Adrenal gland (tissue), 12 donors: ENCODE measurements around the gene BAG1. TPM values are rescaled to one million over a fixed set of nuclear protein-coding genes. Genes with fewer than 3 reads are reported as not detected.

ENCODE experiments used
- DNase-seq, 7 donors: peaks; one replicate each; pipeline ENCODE4 v3.0.0-alpha.2; 2019 to 2020
- H3K27ac ChIP-seq, 5 donors: fragments of 200-600 bp; sonication (generic) in 4 of 5; 1 replicate in 3 of 5; 2 replicates in 2 of 5; pipeline versions ENCODE4 v1.5.1 to v1.8.0; 2016 to 2020; ENCODE audit warnings: mild to moderate bottlenecking in 1 of 5
- H3K27me3 ChIP-seq: fragments of 200-600 bp; 2 replicates; pipeline ENCODE4 v1.8.0; 2021
- H3K36me3 ChIP-seq, 2 donors: fragments of 200-600 bp; replicated peaks in 1 of 2; 1 replicate in 1 of 2; 2 replicates in 1 of 2; pipeline versions ENCODE4 v1.5.1 to v1.8.0; 2018 to 2022
- H3K4me1 ChIP-seq, 2 donors: fragments of 200-600 bp; replicated peaks in 1 of 2; 1 replicate in 1 of 2; 2 replicates in 1 of 2; pipeline versions ENCODE4 v1.5.1 to v1.8.0; 2018 to 2021
- H3K4me3 ChIP-seq, 4 donors: fragments of 200-600 bp; sonication (generic) in 3 of 4; one replicate each; pipeline ENCODE4 v1.5.1; 2016 to 2018
- H3K9me3 ChIP-seq, 3 donors: fragments of 200-600 bp; sonication (generic) in 1 of 3; replicated peaks in 1 of 3; 1 replicate in 2 of 3; 2 replicates in 1 of 3; pipeline versions ENCODE4 v1.5.1 to v1.8.0; 2016 to 2021
- CTCF ChIP-seq, 6 experiments: fragments of 450-650 bp in 4 of 6; fragments of 200-600 bp in 2 of 6; sonication (generic) in 1 of 6; IDR thresholded peaks; 1 replicate in 5 of 6; 2 replicates in 1 of 6; pipeline versions ENCODE4 v1.5.1 to v1.8.0; 2016 to 2021; ENCODE audit warnings: antibody characterized with exemption in 6 of 6, mild to moderate bottlenecking in 2 of 6, moderate library complexity in 1 of 6
- POLR2A ChIP-seq, 2 donors: fragments of 450-650 bp; IDR thresholded peaks; one replicate each; pipeline ENCODE4 v1.6.1; 2017; ENCODE audit warnings: antibody characterized with exemption in 2 of 2, mild to moderate bottlenecking in 2 of 2, moderate library complexity in 1 of 2
- WGBS, 4 donors: extraction: QIAGEN DNeasy Blood & Tissue Kit in 2 of 4; methylation state at CpG; one replicate each; pipeline versions ENCODE4 v1.1.5 to v1.1.7; 2013 to 2017; 5-methylcytosine and 5-hydroxymethylcytosine counted together
- intact Hi-C, 2 donors: fragments of 100-400 bp; cut with DNase I; formaldehyde crosslinking; loops; one replicate each; pipeline versions ENCODE4 v1.14.1 to v1.15.0; 2022 to 2023
- polyA plus RNA-seq, 3 donors: library from polyadenylated mRNA; stranded (reverse); fragments of 200-250 nt in 2 of 3; fragments of 350-450 nt in 1 of 3; fragmentation: Illumina TruSeq in 1 of 3; extraction: RNeasy Lipid Tissue Mini Kit (QIAGEN cat#74804) in 1 of 3; gene quantifications; one replicate each; pipeline ENCODE4 v1.2.3, GENCODE V29; 2013 to 2014
- total RNA-seq, 9 donors: library from RNA; depleted of rRNA in 4 of 9; stranded (reverse); fragments of >200 nt in 4 of 9; fragments of 120-200 nt in 1 of 9; fragmentation: NEBNext Ultra II Directional in 1 of 9; extraction: Animal tissue kit (Norgen Biotek cat#: 25700) in 1 of 9; gene quantifications; one replicate each; pipeline versions ENCODE4 v1.1.0 to v1.2.4, GENCODE V29; 2013 to 2023
- donor health status: healthy with polysubstance abuse.
- donor health status: Bipolar disorder and iron deficiency.
- donor health status: DM: yes; HTN: yes; CAD: no.
- donor health status: DM: no; HTN: no; CAD: no.
- donor health status: DM: no; HTN: no; CAD: no.
- donor health status: DM: yes; HTN: yes; CAD: no.

Gene BAG1
- total and polyA plus RNA-seq, 12 donors, result 46.9 to 141 (median 68.8) TPM

GRCh38 chr9:33293782-33294181 lies 29.3 kb upstream of the BAG1 start:
- no peak for DNase-seq
- peaks cover 13 to 57% of the 10 kb centered on the region in 2 donors for H3K4me1 ChIP-seq
- intact Hi-C loops, result loop anchor here in 1 of 2 donors (10.0 kb wide), 1 partner anchor 59 kb away; no protein-coding TSS in a partner anchor
- H3K27me3 ChIP-seq, result no peaks in the 10 kb centered on the region
- H3K4me3 ChIP-seq, result no peak overlapping the region
- WGBS, 4 donors, result 93 to 98% (median 96%) methylated on average over 2 of the region's 2 CpGs
- no peak for TF ChIP-seq CTCF (IDR thresholded peaks at IDR 0.05)
- no peak for TF ChIP-seq POLR2A (IDR thresholded peaks at IDR 0.05)
- H3K27ac ChIP-seq, result no peak overlapping the region
- H3K9me3 ChIP-seq, result no peaks in the 10 kb centered on the region
- H3K36me3 ChIP-seq, result peaks cover 0 to 39% of the 10 kb centered on the region in 2 donors

- intact Hi-C loops, result loop anchor here in 1 of 2 donors (10.0 kb wide), 1 partner anchor 57 kb away; no protein-coding TSS in a partner anchor
- H3K36me3 ChIP-seq, result peaks cover 0 to 28% of the 10 kb centered on the region in 2 donors
- no peak for DNase-seq
- WGBS, 4 donors, result 89 to 91% (median 90%) methylated on average over 5 of the region's 5 CpGs
- peak overlapping the region in 1 of 4 donors; percentile 66 for H3K4me3 ChIP-seq
- no peaks in the 10 kb centered on the region for H3K27me3 ChIP-seq
- no peak for TF ChIP-seq CTCF (IDR thresholded peaks at IDR 0.05)
- no peak for TF ChIP-seq POLR2A (IDR thresholded peaks at IDR 0.05)
- H3K9me3 ChIP-seq, result no peaks in the 10 kb centered on the region
- peaks cover 13 to 42% of the 10 kb centered on the region in 2 donors for H3K4me1 ChIP-seq
- peak overlapping the region in 3 of 5 donors; percentile 97 to 100 (median 99) for H3K27ac ChIP-seq
These were observed 27.4 kb upstream of the BAG1 start for GRCh38 chr9:33291901-33292300.

GRCh38 chr9:33291031-33291397 lies 26.5 kb upstream of the BAG1 start:
- H3K4me1 ChIP-seq, result peaks cover 13 to 37% of the 10 kb centered on the region in 2 donors
- peak overlapping the region in 4 of 5 donors; percentile 97 to 100 (median 100) for H3K27ac ChIP-seq
- intact Hi-C loops, result loop anchor here in 1 of 2 donors (10.0 kb wide), 1 partner anchor 56 kb away; no protein-coding TSS in a partner anchor
- TF ChIP-seq CTCF (IDR thresholded peaks at IDR 0.05), result no peak
- TF ChIP-seq POLR2A (IDR thresholded peaks at IDR 0.05), result no peak
- H3K9me3 ChIP-seq, result no peaks in the 10 kb centered on the region
- H3K4me3 ChIP-seq, result peak overlapping the region; percentile 66 to 95 (median 80)
- no peak for DNase-seq
- H3K27me3 ChIP-seq, result no peaks in the 10 kb centered on the region
- H3K36me3 ChIP-seq, result peaks cover 0 to 19% of the 10 kb centered on the region in 2 donors
- 16 to 26% (median 20%) methylated on average over 6 to 7 of the region's 7 CpGs for WGBS, 4 donors

DNA sequence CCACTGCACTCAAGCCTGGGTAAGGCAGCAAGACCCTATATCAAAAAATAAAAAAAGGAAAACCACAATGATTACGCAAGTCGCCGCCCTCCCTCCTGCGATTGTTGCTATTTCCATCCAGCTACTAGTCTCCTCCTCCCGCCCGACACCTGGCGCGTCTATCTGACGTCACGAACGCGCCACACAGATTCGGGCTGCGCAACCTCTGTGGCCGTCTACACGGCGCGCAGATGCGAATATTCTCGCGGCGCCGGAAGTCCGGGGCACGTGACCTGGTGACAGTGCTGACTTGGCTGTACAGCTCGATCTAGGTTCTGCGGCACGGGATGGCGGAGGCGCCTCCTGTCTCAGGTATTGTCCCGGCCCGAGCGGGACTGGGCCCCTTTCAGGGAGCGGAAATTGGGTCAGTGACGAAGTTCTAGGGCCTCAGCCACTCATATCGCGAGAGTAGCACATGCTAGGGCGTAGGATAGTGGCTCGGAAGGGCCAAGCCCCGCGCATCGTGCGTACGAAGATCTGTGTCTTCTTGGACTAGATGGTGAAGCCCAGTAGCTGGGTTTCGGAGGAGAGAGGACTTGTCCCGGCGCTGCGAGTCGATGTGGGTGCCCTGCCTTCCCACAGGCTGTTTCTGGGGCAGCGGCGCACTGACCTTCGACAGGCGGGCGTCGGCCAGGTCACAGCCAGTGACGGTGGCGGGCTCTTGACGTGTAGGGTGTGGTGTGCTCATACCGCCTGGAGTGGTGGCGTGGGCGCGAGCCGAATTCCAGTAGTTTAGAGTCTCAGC lies 25.9 kb upstream of the BAG1 start, which contains the start of gene NFX1:
NFX1 (plus strand) TSS at position 270 of the 784 bp plus-strand sequence; CDS start at position 327, 57 bp downstream.
- peak; percentile 97 to 99 (median 98) for DNase-seq
- intact Hi-C loops, result loop anchor here in 1 of 2 donors (10.0 kb wide), 1 partner anchor 56 kb away; no protein-coding TSS in a partner anchor
- Histone ChIP-seq H3K9me3 (no peaks in the 10 kb centered on the region), H3K27ac (peak within 1 kb of the TSS; percentile 97 to 100 (median 99)), H3K4me3 (peak within 1 kb of the TSS; percentile 66 to 95 (median 80)), H3K27me3 (no peaks in the 10 kb centered on the region), H3K36me3 (peaks cover 0 to 14% of the 10 kb centered on the region in 2 donors), H3K4me1 (peaks cover 13 to 36% of the 10 kb centered on the region in 2 donors)
- 0% methylated on average over 21 to 63 of the region's 63 CpGs for WGBS, 4 donors
- no peak for TF ChIP-seq CTCF (IDR thresholded peaks at IDR 0.05)
- peak; percentile 86 to 97 for TF ChIP-seq POLR2A (IDR thresholded peaks at IDR 0.05)
